Measurements from ENCODE around the gene USP35.

GRCh38 chr11:78188286-78189173 is at the start of gene USP35, which contains the start of gene KCTD21:
- TF ChIP-seq EZH2phosphoT487 (IDR thresholded peaks at IDR 0.05; ENCODE audit: borderline replicate concordance, low read length) (no peak), CTCF (conservative IDR thresholded peaks at IDR 0.05; ENCODE audit: low read depth, low read length) (no peak)
